ENCODE measurements around the gene AVL9.
"Not testable (repeated sequence)": the region's sequence is repeated elsewhere in the genome, so short reads cannot be mapped to it uniquely, and the experiment has no call there.

AVL9 gene

GRCh38 chr7:32591938-32592337, 96.6 kb downstream of the AVL9 start:
- DNase-seq: no peak

DNA sequence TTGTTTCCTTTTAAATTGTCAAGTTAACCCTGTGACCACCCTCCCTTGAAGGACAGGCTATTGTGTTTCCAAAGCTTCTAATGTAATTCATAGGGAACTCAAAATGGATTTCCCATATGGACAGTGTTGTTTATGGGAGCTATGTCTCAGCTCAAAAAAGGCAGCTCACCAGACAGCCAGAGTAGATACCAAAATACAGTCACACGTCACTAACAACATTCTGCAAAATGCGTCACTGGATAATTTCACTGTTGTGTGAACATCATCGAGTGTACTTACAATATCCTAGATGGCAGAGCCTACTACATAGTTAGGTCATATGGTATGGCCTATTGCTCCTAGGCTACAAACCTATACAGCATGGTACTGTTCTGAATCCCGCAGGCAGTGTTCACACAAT, 97.4 kb downstream of the AVL9 start:
- DNase-seq: no peak

DNA sequence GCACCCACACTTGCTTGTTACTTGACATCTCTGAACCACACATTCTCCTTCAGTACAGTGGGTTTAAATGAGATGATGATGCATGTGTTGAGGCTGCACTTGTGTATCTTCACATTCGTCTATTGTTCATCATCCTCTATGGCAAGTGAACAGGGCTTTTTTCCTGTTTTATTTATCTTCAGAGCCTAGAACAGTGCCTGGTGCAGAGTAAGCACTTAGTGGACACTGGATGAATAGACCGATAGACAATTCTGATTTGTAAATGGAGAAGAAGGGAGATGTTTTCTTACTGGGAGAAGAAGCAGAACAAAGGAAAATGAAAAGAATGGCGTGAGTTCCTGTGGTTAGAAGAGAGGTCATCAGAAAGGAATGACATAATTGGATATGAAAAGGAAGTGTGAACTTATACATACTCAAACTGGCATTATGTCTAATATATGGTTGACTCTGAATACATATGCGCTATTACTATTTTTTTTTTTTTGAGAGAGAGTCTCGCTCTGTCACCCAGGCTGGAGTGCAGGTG, 99.7 kb downstream of the AVL9 start:
- no peak for DNase-seq

DNA sequence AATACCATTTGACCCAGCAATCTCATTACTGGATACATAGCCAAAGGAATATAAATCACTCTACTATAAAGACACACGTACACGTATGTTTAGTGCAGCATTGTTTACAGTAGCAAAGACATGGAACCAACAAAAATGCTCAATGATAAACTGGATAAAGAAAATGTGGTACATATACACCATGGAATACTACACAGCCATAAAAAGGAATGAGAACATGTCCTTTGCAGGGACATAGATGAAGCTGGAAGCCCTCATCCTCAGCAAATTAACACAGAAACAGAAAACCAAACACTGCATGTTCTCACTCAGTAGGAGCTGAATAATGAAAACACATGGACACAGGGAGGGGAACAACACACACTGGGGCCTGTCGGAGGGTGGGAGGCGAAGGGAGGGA, 105.9 kb downstream of the AVL9 start:
- not testable (repeated sequence) for DNase-seq

GRCh38 chr7:32602470-32602869, 107.2 kb downstream of the AVL9 start:
- no peak for DNase-seq

DNA sequence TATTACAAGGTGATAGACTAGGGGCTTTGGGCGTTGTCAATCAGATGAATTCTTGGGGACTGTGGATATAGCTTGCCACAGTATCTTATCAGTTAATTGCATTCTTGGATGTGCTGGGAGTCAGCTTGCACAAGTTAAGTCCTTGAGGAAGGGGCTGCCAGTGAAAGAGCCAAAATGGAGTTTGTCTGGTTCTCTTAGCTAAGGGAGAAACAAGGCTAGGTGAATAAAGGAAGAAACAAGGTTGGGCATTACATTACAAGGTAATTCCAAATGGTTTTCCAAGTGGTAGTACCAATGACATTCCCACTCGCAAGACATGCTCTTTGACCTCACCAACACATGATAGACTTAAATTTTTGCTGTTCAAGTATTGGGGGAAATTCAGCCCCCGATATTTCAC, 108.2 kb downstream of the AVL9 start:
- DNase-seq: not testable (repeated sequence)

- not testable (repeated sequence) for DNase-seq
These were observed 108.8 kb downstream of the AVL9 start for GRCh38 chr7:32604047-32604446.

DNA sequence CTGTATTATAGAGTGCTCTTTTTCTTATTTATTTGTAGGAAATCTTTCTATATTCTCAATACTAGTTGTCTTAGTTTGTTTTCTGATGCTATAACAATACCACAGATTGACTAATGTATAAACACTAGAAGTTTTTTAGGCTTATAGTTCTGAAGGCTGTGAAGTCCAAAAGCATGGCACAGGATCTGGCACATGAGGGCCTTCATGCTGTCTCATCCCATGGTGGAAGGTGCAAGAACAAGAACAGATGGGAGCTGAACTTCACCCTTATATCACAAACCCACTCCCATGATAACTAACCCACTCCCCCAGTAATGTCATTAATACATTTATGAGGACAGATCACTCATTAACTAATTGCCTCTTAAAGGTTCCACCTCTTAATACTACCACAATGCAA, 109.7 kb downstream of the AVL9 start:
- no peak for DNase-seq

- DNase-seq: no peak
These were observed 114.2 kb downstream of the AVL9 start for GRCh38 chr7:32609463-32609862.

- no peak for DNase-seq
These were observed 116.2 kb downstream of the AVL9 start for GRCh38 chr7:32611201-32612099.

- DNase-seq: no peak
These were observed 121.3 kb downstream of the AVL9 start for GRCh38 chr7:32616625-32617024.

DNA sequence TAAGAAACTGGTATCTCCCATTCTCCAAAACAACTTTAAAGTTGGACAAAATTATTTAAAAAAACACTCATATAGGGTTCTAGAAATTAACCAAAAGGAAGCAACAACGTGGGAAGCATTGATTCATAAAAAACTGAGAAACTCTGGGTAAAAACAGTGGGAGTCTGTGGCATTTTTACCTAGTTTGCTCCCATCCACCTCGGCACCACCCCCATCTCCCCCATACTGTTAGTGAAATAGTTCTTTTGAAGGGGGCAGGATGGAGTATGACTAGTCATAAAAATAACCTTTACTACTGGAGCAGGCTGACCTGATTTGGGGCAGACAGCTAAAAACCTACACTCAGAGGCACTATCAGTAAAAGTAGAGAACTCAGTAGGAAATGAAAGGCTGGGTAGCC, 123.2 kb downstream of the AVL9 start:
- DNase-seq: no peak

GRCh38 chr7:32618987-32619386, 123.7 kb downstream of the AVL9 start:
- DNase-seq: no peak

GRCh38 chr7:32619416-32619815, 124.1 kb downstream of the AVL9 start:
- DNase-seq: not testable (repeated sequence)

- DNase-seq: no peak
These were observed 135.7 kb downstream of the AVL9 start for GRCh38 chr7:32631021-32631420.

- not testable (repeated sequence) for DNase-seq
These were observed 136.6 kb downstream of the AVL9 start for GRCh38 chr7:32631590-32632497.

DNA sequence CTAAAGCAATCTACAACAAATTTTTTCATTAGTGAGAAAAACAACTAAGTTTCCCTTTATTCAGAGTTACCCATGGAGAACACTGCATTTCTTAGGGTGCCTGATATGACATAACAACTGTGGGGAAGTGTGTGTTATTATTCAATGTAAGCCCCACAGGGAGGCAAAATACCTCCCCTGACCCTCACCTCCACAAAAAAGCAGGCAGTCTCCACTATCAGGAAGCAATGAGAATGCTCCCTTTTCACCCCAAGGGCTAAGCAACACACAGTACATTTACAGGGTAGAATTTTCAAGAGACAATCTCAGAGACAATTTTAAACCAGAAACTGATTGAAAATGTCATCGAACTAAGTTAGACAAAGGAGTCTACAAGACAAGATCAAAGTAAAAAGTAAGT, 138.2 kb downstream of the AVL9 start:
- not testable (repeated sequence) for DNase-seq

- DNase-seq: not testable (repeated sequence)
These were observed 139.6 kb downstream of the AVL9 start for GRCh38 chr7:32634798-32635393.

DNA sequence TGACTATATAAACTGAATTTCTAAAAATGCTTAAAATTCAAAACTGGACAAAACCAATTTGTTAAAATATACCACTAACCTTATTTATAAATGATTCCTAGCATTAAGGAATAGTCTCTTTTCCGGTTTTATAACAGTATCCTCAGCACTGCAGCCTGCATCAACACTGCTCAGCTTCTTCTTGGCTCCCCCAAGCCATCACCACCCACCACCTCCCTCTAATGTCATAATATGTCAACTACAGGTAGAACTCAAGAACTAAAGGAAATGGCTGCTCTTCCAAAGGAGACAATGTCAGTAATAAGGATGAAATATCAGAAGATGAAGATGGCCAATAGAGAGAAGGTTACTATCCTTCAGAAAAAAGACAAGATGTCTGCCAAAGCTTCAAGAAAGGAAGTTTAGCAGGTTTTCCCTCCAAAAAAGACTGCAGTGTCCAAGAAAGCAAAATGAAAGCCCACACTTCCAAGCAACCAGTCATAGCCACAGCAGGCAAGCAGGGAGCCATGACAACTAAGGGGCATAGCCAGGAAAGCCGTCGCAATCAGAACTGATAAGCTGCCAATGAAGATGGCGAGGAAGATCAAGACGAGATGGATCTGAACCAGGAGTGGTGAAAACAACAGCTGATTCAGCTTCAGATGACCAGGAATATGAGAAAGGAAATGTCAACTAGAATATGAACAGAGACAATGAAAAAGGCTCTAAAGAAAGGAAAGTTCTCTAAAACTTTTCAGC, 141.6 kb downstream of the AVL9 start:
- not testable (repeated sequence) for DNase-seq

GRCh38 chr7:32637611-32638010, 142.3 kb downstream of the AVL9 start:
- DNase-seq: not testable (repeated sequence)
